Mononuclear cell (primary cell): ENCODE results near the gene ATP2C2. TPM values are rescaled to one million over a fixed set of nuclear protein-coding genes. Genes with fewer than 3 reads are reported as not detected.

Experiments used
- H3K27me3 ChIP-seq: 2 replicates; pipeline ENCODE4 v1.6.0; 2011; ENCODE audit warnings: low read length, control low read depth; ENCODE audit not compliant: insufficient read depth
- H3K4me1 ChIP-seq: 2 replicates; pipeline ENCODE4 v1.5.1; 2011; ENCODE audit warnings: mild to moderate bottlenecking, low read length, control low read depth; ENCODE audit not compliant: insufficient read depth
- H3K4me3 ChIP-seq: 2 replicates; pipeline ENCODE4 v1.5.1; 2011; ENCODE audit warnings: mild to moderate bottlenecking, low read length, moderate library complexity
- H3K9me3 ChIP-seq: 2 replicates; pipeline ENCODE4 v1.5.1; 2011; ENCODE audit warnings: low read depth, mild to moderate bottlenecking, control low read depth, low read length
- total RNA-seq: library from RNA; depleted of rRNA; stranded (reverse); fragments of >200 nt; gene quantifications from one replicate; pipeline ENCODE4 v1.2.3, GENCODE V29; 2012

The ATP2C2 gene
- total RNA-seq, 1 donor: not detected

- no peak overlapping the region for H3K4me3 ChIP-seq
- H3K4me1 ChIP-seq: no peaks in the 10 kb centered on the region
- H3K27me3 ChIP-seq: no peaks in the 10 kb centered on the region
- no peaks in the 10 kb centered on the region for H3K9me3 ChIP-seq
Observed at GRCh38 chr16:84350685-84351400, 17.5 kb upstream of the ATP2C2 start.

- H3K27me3 ChIP-seq: no peaks in the 10 kb centered on the region
- H3K4me3 ChIP-seq: no peak overlapping the region
- peaks cover 1% of the 10 kb centered on the region for H3K4me1 ChIP-seq
- H3K9me3 ChIP-seq: no peaks in the 10 kb centered on the region
Observed at GRCh38 chr16:84351630-84352029, 16.7 kb upstream of the ATP2C2 start.

- no peaks in the 10 kb centered on the region for H3K9me3 ChIP-seq
- no peaks in the 10 kb centered on the region for H3K27me3 ChIP-seq
- peaks cover 10% of the 10 kb centered on the region for H3K4me1 ChIP-seq
- H3K4me3 ChIP-seq: no peak overlapping the region
Observed at GRCh38 chr16:84354306-84354705, 14.0 kb upstream of the ATP2C2 start.

GRCh38 chr16:84355149-84355548 is 13.2 kb upstream of the ATP2C2 start:
- Histone ChIP-seq H3K9me3 (no peaks in the 10 kb centered on the region), H3K4me1 (peaks cover 12% of the 10 kb centered on the region), H3K4me3 (no peak overlapping the region), H3K27me3 (no peaks in the 10 kb centered on the region)

GRCh38 chr16:84356176-84356575 is 12.2 kb upstream of the ATP2C2 start:
- Histone ChIP-seq H3K4me1 (peaks cover 15% of the 10 kb centered on the region), H3K4me3 (no peak overlapping the region), H3K27me3 (no peaks in the 10 kb centered on the region), H3K9me3 (no peaks in the 10 kb centered on the region)

GRCh38 chr16:84356591-84357116 is 11.7 kb upstream of the ATP2C2 start:
- Histone ChIP-seq H3K4me3 (no peak overlapping the region), H3K9me3 (no peaks in the 10 kb centered on the region), H3K27me3 (no peaks in the 10 kb centered on the region), H3K4me1 (peaks cover 15% of the 10 kb centered on the region)

GRCh38 chr16:84357191-84357651 is 11.1 kb upstream of the ATP2C2 start:
- peaks cover 15% of the 10 kb centered on the region for H3K4me1 ChIP-seq

GRCh38 chr16:84358601-84359295 is 9.6 kb upstream of the ATP2C2 start:
- Histone ChIP-seq H3K9me3 (no peaks in the 10 kb centered on the region), H3K4me1 (peaks cover 15% of the 10 kb centered on the region), H3K4me3 (no peak overlapping the region), H3K27me3 (no peaks in the 10 kb centered on the region)

More at GRCh38 chr16:84357191-84357651, 11.1 kb upstream of the ATP2C2 start:
- H3K27me3 ChIP-seq: no peaks in the 10 kb centered on the region
- H3K4me3 ChIP-seq: no peak overlapping the region
- H3K9me3 ChIP-seq: no peaks in the 10 kb centered on the region

GRCh38 chr16:84359326-84359725 is 9.0 kb upstream of the ATP2C2 start:
- Histone ChIP-seq H3K4me1 (peaks cover 15% of the 10 kb centered on the region), H3K27me3 (no peaks in the 10 kb centered on the region), H3K4me3 (no peak overlapping the region), H3K9me3 (no peaks in the 10 kb centered on the region)

GRCh38 chr16:84360170-84360569 is 8.2 kb upstream of the ATP2C2 start:
- Histone ChIP-seq H3K4me1 (peaks cover 15% of the 10 kb centered on the region), H3K27me3 (no peaks in the 10 kb centered on the region), H3K9me3 (no peaks in the 10 kb centered on the region), H3K4me3 (no peak overlapping the region)

GRCh38 chr16:84360748-84361147 is 7.6 kb upstream of the ATP2C2 start:
- H3K4me3 ChIP-seq: no peak overlapping the region
- H3K4me1 ChIP-seq: peaks cover 15% of the 10 kb centered on the region
- no peaks in the 10 kb centered on the region for H3K9me3 ChIP-seq
- no peaks in the 10 kb centered on the region for H3K27me3 ChIP-seq

GRCh38 chr16:84361546-84361945 is 6.8 kb upstream of the ATP2C2 start:
- Histone ChIP-seq H3K9me3 (no peaks in the 10 kb centered on the region), H3K27me3 (no peaks in the 10 kb centered on the region), H3K4me3 (no peak overlapping the region), H3K4me1 (peaks cover 14% of the 10 kb centered on the region)

GRCh38 chr16:84362471-84362941 is 5.8 kb upstream of the ATP2C2 start:
- Histone ChIP-seq H3K4me1 (peaks cover 5% of the 10 kb centered on the region), H3K9me3 (no peaks in the 10 kb centered on the region), H3K4me3 (no peak overlapping the region), H3K27me3 (peaks cover 7% of the 10 kb centered on the region)

- H3K4me1 ChIP-seq: peaks cover 10% of the 10 kb centered on the region
- H3K9me3 ChIP-seq: no peaks in the 10 kb centered on the region
- H3K27me3 ChIP-seq: peaks cover 34% of the 10 kb centered on the region
- no peak overlapping the region for H3K4me3 ChIP-seq
Observed at GRCh38 chr16:84366208-84366607, 2.1 kb upstream of the ATP2C2 start.

- peaks cover 10% of the 10 kb centered on the region for H3K4me1 ChIP-seq
- H3K9me3 ChIP-seq: no peaks in the 10 kb centered on the region
- H3K27me3 ChIP-seq: peaks cover 34% of the 10 kb centered on the region
- H3K4me3 ChIP-seq: no peak overlapping the region
Observed at GRCh38 chr16:84367297-84367680, 1.0 kb upstream of the ATP2C2 start.
